Activated naive CD8-positive, alpha-beta T cell (primary cell): ENCODE measurements around the gene ITLN2.
"Not testable (repeated sequence)": the region's sequence is repeated elsewhere in the genome, so short reads cannot be mapped to it uniquely, and the experiment has no call there.

Experiments used
- H3K27ac Mint-ChIP-seq: one replicate; pipeline ENCODE4 v1.8.0; 2021; ENCODE audit warnings: mixed read lengths
- H3K27me3 Mint-ChIP-seq: one replicate; pipeline ENCODE4 v1.8.0; 2021; ENCODE audit warnings: mixed read lengths
- H3K36me3 Mint-ChIP-seq: one replicate; pipeline ENCODE4 v1.8.0; 2021; ENCODE audit warnings: mixed read lengths
- H3K4me1 Mint-ChIP-seq: one replicate; pipeline ENCODE4 v1.8.0; 2021; ENCODE audit warnings: low read depth, mixed read lengths
- H3K4me3 Mint-ChIP-seq: one replicate; pipeline ENCODE4 v1.8.0; 2021; ENCODE audit warnings: mild to moderate bottlenecking, mixed read lengths
- H3K9me3 Mint-ChIP-seq: one replicate; pipeline ENCODE4 v1.8.0; 2021; ENCODE audit warnings: low read depth, mixed read lengths

Gene ITLN2

GRCh38 chr1:160902251-160902650, 52.4 kb downstream of the ITLN2 start:
- H3K9me3 Mint-ChIP-seq, H3K36me3 Mint-ChIP-seq, H3K4me1 Mint-ChIP-seq, H3K27ac Mint-ChIP-seq, H3K4me3 Mint-ChIP-seq, H3K27me3 Mint-ChIP-seq: not testable (repeated sequence)

- H3K27ac Mint-ChIP-seq = no peak overlapping the region
- no peaks in the 10 kb centered on the region for H3K27me3 Mint-ChIP-seq
- H3K9me3 Mint-ChIP-seq = no peaks in the 10 kb centered on the region
- no peak overlapping the region for H3K4me3 Mint-ChIP-seq
- H3K36me3 Mint-ChIP-seq = peaks cover 2% of the 10 kb centered on the region
- H3K4me1 Mint-ChIP-seq = no peaks in the 10 kb centered on the region
Measured at GRCh38 chr1:160901768-160902167, 52.8 kb downstream of the ITLN2 start.

- not testable (repeated sequence) for H3K27ac Mint-ChIP-seq, H3K4me3 Mint-ChIP-seq, H3K36me3 Mint-ChIP-seq, H3K9me3 Mint-ChIP-seq, H3K27me3 Mint-ChIP-seq, H3K4me1 Mint-ChIP-seq
Measured at GRCh38 chr1:160900683-160901082, 53.9 kb downstream of the ITLN2 start.
